ENCODE results near the gene CBX6. TPM values are rescaled to one million over a fixed set of nuclear protein-coding genes. Genes with fewer than 3 reads are reported as not detected.
A peak's percentile ranks its signal among the peaks of the same experiment; 100 is the strongest.

Gene CBX6
- total RNA-seq, 1 experiment from 2014 or later, result 140 TPM

GRCh38 chr22:38870312-38870741 lies 1.7 kb downstream of the CBX6 start:
- peak; percentile 90 for DNase-seq
- Mint-ChIP-seq H3K36me3 (ENCODE audit: insufficient read depth, unreplicated experiment) (peaks cover 59% of the 10 kb centered on the region), H3K27me3 (ENCODE audit: unreplicated experiment) (no peaks in the 10 kb centered on the region), H3K4me1 (ENCODE audit: low read depth, unreplicated experiment) (peaks cover 36% of the 10 kb centered on the region), H3K9me3 (ENCODE audit: low read depth, unreplicated experiment) (no peaks in the 10 kb centered on the region), H3K27ac (ENCODE audit: unreplicated experiment) (peak overlapping the region; percentile 59), H3K4me3 (ENCODE audit: low read depth, unreplicated experiment) (peak overlapping the region; percentile 82)
- intact Hi-C loops (cut with micrococcal nuclease; ENCODE audit: unreplicated experiment), result loop anchor here (1.0 to 2.0 kb wide), 3 partner anchors 57 to 252 kb away; no protein-coding TSS in a partner anchor
- CTCF ChIA-PET, result interaction anchor here (0.6 to 2.8 kb wide), 18 partner anchors 27 to 251 kb away, joined by 3 to 33 read pairs (median 4); partner anchors contain the start of genes APOBEC3B and APOBEC3C
- BruUV-seq (replicated peaks), result TSS peak; percentile 43
- TF ChIP-seq CTCF (IDR thresholded peaks at IDR 0.05; ENCODE audit: unreplicated experiment), result peak; percentile 91

DNA sequence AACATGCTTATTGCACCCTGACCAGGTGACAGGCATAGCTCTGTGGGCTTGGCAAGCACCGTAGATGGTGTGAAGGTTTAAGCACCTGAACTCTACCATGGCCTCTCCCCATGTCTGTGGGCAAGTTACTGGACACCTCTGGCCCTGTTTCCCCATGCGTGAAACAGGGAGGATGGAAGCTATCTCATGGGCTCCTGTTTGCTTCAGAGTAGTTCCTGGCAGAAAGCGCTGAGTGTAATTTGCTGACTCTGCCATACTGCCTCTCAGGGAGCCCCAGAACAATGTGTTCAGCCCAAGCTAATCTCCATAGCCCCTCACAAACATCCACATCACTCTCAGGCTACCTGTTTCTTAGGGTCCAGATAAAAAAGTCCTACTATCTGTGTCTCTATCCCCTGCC lies 2.4 kb downstream of the CBX6 start:
- H3K27me3 Mint-ChIP-seq (ENCODE audit: unreplicated experiment), result no peaks in the 10 kb centered on the region
- H3K27ac Mint-ChIP-seq (ENCODE audit: unreplicated experiment), result no peak overlapping the region
- no TSS peak for BruUV-seq (replicated peaks)
- H3K36me3 Mint-ChIP-seq (ENCODE audit: insufficient read depth, unreplicated experiment), result peaks cover 62% of the 10 kb centered on the region
- no peaks in the 10 kb centered on the region for H3K9me3 Mint-ChIP-seq (ENCODE audit: low read depth, unreplicated experiment)
- no peak for DNase-seq
- no peak for TF ChIP-seq CTCF (IDR thresholded peaks at IDR 0.05; ENCODE audit: unreplicated experiment)
- CTCF ChIA-PET, result interaction anchor here (0.6 to 2.8 kb wide), 19 partner anchors 27 to 252 kb away, joined by 3 to 33 read pairs (median 4); partner anchors contain the start of genes APOBEC3B and APOBEC3C
- peaks cover 35% of the 10 kb centered on the region for H3K4me1 Mint-ChIP-seq (ENCODE audit: low read depth, unreplicated experiment)
- intact Hi-C loops (cut with micrococcal nuclease; ENCODE audit: unreplicated experiment), result loop anchor here (1.0 to 2.0 kb wide), 3 partner anchors 58 to 253 kb away; no protein-coding TSS in a partner anchor
- no peak overlapping the region for H3K4me3 Mint-ChIP-seq (ENCODE audit: low read depth, unreplicated experiment)

- no peaks in the 10 kb centered on the region for H3K9me3 Mint-ChIP-seq (ENCODE audit: low read depth, unreplicated experiment)
- TF ChIP-seq CTCF (IDR thresholded peaks at IDR 0.05; ENCODE audit: unreplicated experiment), result peak; percentile 90
- intact Hi-C loops (cut with micrococcal nuclease; ENCODE audit: unreplicated experiment), result no loop called here
- no peaks in the 10 kb centered on the region for H3K27me3 Mint-ChIP-seq (ENCODE audit: unreplicated experiment)
- H3K27ac Mint-ChIP-seq (ENCODE audit: unreplicated experiment), result no peak overlapping the region
- CTCF ChIA-PET, result interaction anchor here (0.8 to 2.8 kb wide), 4 partner anchors 52 to 135 kb away, joined by 3 to 33 read pairs (median 12); no protein-coding TSS in a partner anchor
- H3K4me3 Mint-ChIP-seq (ENCODE audit: low read depth, unreplicated experiment), result no peak overlapping the region
- H3K36me3 Mint-ChIP-seq (ENCODE audit: insufficient read depth, unreplicated experiment), result peaks cover 68% of the 10 kb centered on the region
- peaks cover 28% of the 10 kb centered on the region for H3K4me1 Mint-ChIP-seq (ENCODE audit: low read depth, unreplicated experiment)
- DNase-seq, result peak; percentile 90
- no TSS peak for BruUV-seq (replicated peaks)
Observed at GRCh38 chr22:38868886-38869381, 3.1 kb downstream of the CBX6 start.

DNA sequence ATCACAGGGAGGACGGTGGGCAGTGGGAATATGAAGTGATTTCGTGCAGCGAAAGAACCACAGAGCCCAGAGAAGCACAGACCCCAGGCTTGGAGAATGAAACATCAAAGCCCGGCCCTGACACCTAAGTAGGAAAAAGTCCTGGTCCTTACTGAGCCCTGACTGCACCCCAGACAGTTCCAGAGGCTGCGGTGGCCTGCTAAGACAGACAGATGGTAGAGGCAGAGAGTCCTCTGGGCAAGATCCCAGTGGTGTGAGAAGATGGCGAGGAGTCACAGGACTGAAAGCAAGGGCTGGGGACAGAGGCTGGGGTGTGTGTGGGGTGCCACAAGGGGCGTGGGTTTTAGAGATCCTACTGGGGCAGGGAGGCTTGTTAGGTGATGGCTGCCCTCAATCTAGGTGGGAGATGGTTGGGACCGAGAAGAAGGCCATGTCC lies 3.7 kb downstream of the CBX6 start:
- Mint-ChIP-seq H3K27ac (ENCODE audit: unreplicated experiment) (no peak overlapping the region), H3K27me3 (ENCODE audit: unreplicated experiment) (no peaks in the 10 kb centered on the region), H3K4me3 (ENCODE audit: low read depth, unreplicated experiment) (no peak overlapping the region), H3K4me1 (ENCODE audit: low read depth, unreplicated experiment) (peaks cover 22% of the 10 kb centered on the region), H3K9me3 (ENCODE audit: low read depth, unreplicated experiment) (no peaks in the 10 kb centered on the region), H3K36me3 (ENCODE audit: insufficient read depth, unreplicated experiment) (peaks cover 63% of the 10 kb centered on the region)
- no TSS peak for BruUV-seq (replicated peaks)
- no peak for DNase-seq
- CTCF ChIA-PET, result interaction anchor here (0.8 to 2.8 kb wide), 4 partner anchors 53 to 135 kb away, joined by 3 to 33 read pairs (median 12); no protein-coding TSS in a partner anchor
- intact Hi-C loops (cut with micrococcal nuclease; ENCODE audit: unreplicated experiment), result no loop called here
- no peak for TF ChIP-seq CTCF (IDR thresholded peaks at IDR 0.05; ENCODE audit: unreplicated experiment)
